BJ (cell line): ENCODE results near the gene NME5. TPM values are rescaled to one million over a fixed set of nuclear protein-coding genes. Genes with fewer than 3 reads are reported as not detected.
A peak's percentile ranks its signal among the peaks of the same experiment; 100 is the strongest.

Source experiments
- CTCF ChIA-PET: fragments of 350-600 bp; formaldehyde crosslinking; extraction: SDS; loops from one replicate; lab custom pipeline; 2021; ENCODE audit warnings: antibody characterized with exemption, inconsistent platforms; lab: Yijun Ruan, JAX
- POLR2A ChIA-PET: fragments of 300-600 bp; sonication (Branson Sonifier 250); formaldehyde crosslinking; extraction: SDS; loops from one replicate; lab custom pipeline; 2021; ENCODE audit warnings: antibody characterized with exemption; lab: Charles Lee
- DNase-seq: peaks from one replicate; pipeline ENCODE4 v3.0.0-alpha.2; 2011; ENCODE audit warnings: low read depth
- H3K27me3 ChIP-seq: 2 replicates; pipeline ENCODE4 v1.6.0; 2011; ENCODE audit warnings: low read length; ENCODE audit not compliant: control insufficient read depth, insufficient read depth
- H3K36me3 ChIP-seq: 2 replicates; pipeline ENCODE4 v1.5.1; 2011; ENCODE audit warnings: low read length; ENCODE audit not compliant: control insufficient read depth, insufficient read depth
- H3K4me3 ChIP-seq: 2 replicates; pipeline ENCODE4 v1.5.1; 2011; ENCODE audit warnings: low read depth, mild to moderate bottlenecking, control low read depth, low read length
- polyA plus RNA-seq: library from polyadenylated mRNA; depleted of rRNA; stranded (reverse); fragments of >200 nt; gene quantifications from 2 replicates; pipeline ENCODE4 v1.2.3, GENCODE V29; 2011; rRNA removed
- small RNA-seq: library from RNA; depleted of rRNA; stranded (forward); fragments of <200 nt; gene quantifications from one replicate; pipeline ENCODE3, GENCODE V24; 2012; ENCODE audit warnings: low replicate concordance, low read depth; ENCODE audit not compliant: insufficient read length
- TF ChIP-seq, protein P1 (sequence below): IDR thresholded peaks from 2 replicates; pipeline ENCODE4 v1.5.1; 2011; ENCODE audit warnings: low read depth, mild to moderate bottlenecking, control low read depth, inconsistent platforms, low read length, moderate library complexity; ENCODE audit not compliant: insufficient read depth

NME5 gene
- polyA plus RNA-seq, 1 experiment, result 0.31 TPM

DNA sequence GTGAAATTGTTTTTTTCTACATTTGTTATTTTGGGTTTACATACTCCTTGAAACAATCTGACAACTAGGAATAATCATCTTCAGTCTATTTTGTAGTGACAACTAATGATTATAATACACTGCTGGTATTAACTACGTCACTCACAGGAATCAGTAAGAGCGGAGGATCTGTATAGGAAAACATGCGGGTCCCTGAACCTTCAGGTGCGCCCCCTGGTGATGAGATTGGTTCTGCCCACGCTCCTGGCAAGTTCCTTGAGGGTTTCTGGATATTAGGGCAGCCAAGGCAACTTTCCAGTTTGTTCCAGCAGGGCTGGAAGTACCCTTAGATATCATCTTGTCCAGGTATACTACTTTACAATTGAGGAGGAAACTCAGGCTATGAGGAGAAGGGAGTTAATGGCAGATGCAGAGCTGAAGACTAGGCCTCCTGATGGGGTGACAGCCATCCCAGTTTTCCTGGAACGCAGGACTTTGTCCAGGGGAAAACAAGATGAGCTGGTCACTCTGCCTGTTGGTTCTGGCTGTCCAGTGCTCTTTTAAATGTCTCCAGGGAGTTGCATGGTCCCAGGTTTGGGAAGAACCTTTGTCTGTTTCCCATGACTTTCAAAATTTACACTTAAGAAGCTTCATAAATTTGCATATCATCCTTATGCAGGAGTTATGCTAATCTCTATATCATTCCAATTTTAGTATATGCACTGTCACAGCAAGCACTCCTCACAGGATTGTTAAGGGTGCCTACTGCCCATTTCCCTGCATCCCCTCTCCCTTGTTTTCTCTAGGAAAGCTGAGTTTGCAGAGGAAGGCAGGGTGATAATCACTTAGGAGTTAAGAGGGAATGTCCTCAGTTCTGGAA lies 70.3 kb downstream of the NME5 start:
- Histone ChIP-seq H3K27me3 (no peaks in the 10 kb centered on the region), H3K4me3 (no peak overlapping the region), H3K36me3 (no peaks in the 10 kb centered on the region)
- DNase-seq, result no peak
- CTCF ChIA-PET, result interaction anchor here (0.6 to 10.1 kb wide), 23 partner anchors 9 to 447 kb away, joined by 3 to 188 read pairs (median 6); partner anchors contain the start of gene FAM13B
- POLR2A ChIA-PET, result no interaction called here
- TF ChIP-seq, protein P1, sequence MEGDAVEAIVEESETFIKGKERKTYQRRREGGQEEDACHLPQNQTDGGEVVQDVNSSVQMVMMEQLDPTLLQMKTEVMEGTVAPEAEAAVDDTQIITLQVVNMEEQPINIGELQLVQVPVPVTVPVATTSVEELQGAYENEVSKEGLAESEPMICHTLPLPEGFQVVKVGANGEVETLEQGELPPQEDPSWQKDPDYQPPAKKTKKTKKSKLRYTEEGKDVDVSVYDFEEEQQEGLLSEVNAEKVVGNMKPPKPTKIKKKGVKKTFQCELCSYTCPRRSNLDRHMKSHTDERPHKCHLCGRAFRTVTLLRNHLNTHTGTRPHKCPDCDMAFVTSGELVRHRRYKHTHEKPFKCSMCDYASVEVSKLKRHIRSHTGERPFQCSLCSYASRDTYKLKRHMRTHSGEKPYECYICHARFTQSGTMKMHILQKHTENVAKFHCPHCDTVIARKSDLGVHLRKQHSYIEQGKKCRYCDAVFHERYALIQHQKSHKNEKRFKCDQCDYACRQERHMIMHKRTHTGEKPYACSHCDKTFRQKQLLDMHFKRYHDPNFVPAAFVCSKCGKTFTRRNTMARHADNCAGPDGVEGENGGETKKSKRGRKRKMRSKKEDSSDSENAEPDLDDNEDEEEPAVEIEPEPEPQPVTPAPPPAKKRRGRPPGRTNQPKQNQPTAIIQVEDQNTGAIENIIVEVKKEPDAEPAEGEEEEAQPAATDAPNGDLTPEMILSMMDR, result peak; percentile 87

GRCh38 chr5:138067945-138068344 lies 71.3 kb downstream of the NME5 start:
- ChIA-PET CTCF (interaction anchor here (0.7 to 10.1 kb wide), 16 partner anchors 10 to 446 kb away, joined by 3 to 188 read pairs (median 6); partner anchors contain the start of gene FAM13B), POLR2A (interaction anchor here (0.6 kb wide), 1 partner anchor 1129 kb away, joined by 3 read pairs; no protein-coding TSS in a partner anchor)
- H3K4me3 ChIP-seq, result no peak overlapping the region
- TF ChIP-seq, protein P1, result no peak
- H3K36me3 ChIP-seq, result no peaks in the 10 kb centered on the region
- DNase-seq, result no peak
- no peaks in the 10 kb centered on the region for H3K27me3 ChIP-seq

Small RNA genes lying within 50 kb of the gene (small RNA-seq; reads per million reads assigned to genes)
- gene RNU6-1148P, result not detected
- gene RNU6-460P, result not detected
- not detected for gene RNU6-888P

Other genes with a start within 250 kb of the NME5 start
- gene PKD2L2, start 250.0 kb downstream of the NME5 start, polyA plus RNA-seq, result 0.02 TPM in 1 of 2 replicates, not detected in the other
- gene FAM13B, start 106.3 kb downstream of the NME5 start, polyA plus RNA-seq, result 12.6 and 22.3 TPM in 2 replicates
- not detected in 2 replicates for gene WNT8A, start 55.4 kb downstream of the NME5 start, polyA plus RNA-seq
- 51.7 and 56.8 TPM in 2 replicates for gene BRD8, start 39.2 kb upstream of the NME5 start, polyA plus RNA-seq
- gene KIF20A, start 39.7 kb upstream of the NME5 start, polyA plus RNA-seq, result 49.2 and 54.5 TPM in 2 replicates
- gene CDC23, start 73.9 kb upstream of the NME5 start, polyA plus RNA-seq, result 20.9 and 38.3 TPM in 2 replicates
- not detected in 2 replicates for gene GFRA3, start 135.2 kb upstream of the NME5 start, polyA plus RNA-seq
- gene CDC25C, start 192.4 kb upstream of the NME5 start, polyA plus RNA-seq, result 7.8 and 8.7 TPM in 2 replicates
- 30.1 and 31.3 TPM in 2 replicates for gene FAM53C, start 198.8 kb upstream of the NME5 start, polyA plus RNA-seq
- gene KDM3B, start 213.3 kb upstream of the NME5 start, polyA plus RNA-seq, result 20.4 and 21.2 TPM in 2 replicates